Measurements from ENCODE around the gene EPN2. TPM values are rescaled to one million over a fixed set of nuclear protein-coding genes. Genes with fewer than 3 reads are reported as not detected.

Gene EPN2
- total and polyA plus RNA-seq, 2 experiments from 2014 or later = 19.0 to 35.9 TPM

- H3K36me3 ChIP-seq (replicated peaks; ENCODE audit: insufficient read depth, low read depth) = no peaks in the 10 kb centered on the region
Measured at GRCh38 chr17:19313746-19314651, 76.8 kb downstream of the EPN2 start.

GRCh38 chr17:19315104-19315503 lies 77.9 kb downstream of the EPN2 start:
- H3K36me3 ChIP-seq (replicated peaks; ENCODE audit: insufficient read depth, low read depth) = no peaks in the 10 kb centered on the region
- H4K20me1 ChIP-seq (ENCODE audit: insufficient read depth, poor library complexity, severe bottlenecking) = no peaks in the 10 kb centered on the region
- H3K79me2 ChIP-seq = no peaks in the 10 kb centered on the region
- no peak overlapping the region for H3K4me2 ChIP-seq
- H3K27me3 ChIP-seq = no peaks in the 10 kb centered on the region
- no peak overlapping the region for H3K27ac ChIP-seq
- WGBS (ENCODE audit: low lambda C conversion rate, missing lambda C conversion rate) = 98% methylated on average over 4 of the region's 4 CpGs
- H2AFZ ChIP-seq = no peak overlapping the region
- no peak for DNase-seq (ENCODE audit: low spot score)
- no peak overlapping the region for H3K4me3 ChIP-seq
- no peaks in the 10 kb centered on the region for H3K9me3 ChIP-seq (ENCODE audit: low read depth)
- H3K4me1 ChIP-seq (ENCODE audit: insufficient read depth) = peaks cover 5% of the 10 kb centered on the region
- TF ChIP-seq EZH2phosphoT487 (IDR thresholded peaks at IDR 0.05; ENCODE audit: low read depth, severe bottlenecking, unreplicated experiment) (no peak), EZH2 (IDR thresholded peaks at IDR 0.05; ENCODE audit: borderline replicate concordance) (no peak), CTCF (IDR thresholded peaks at IDR 0.05; ENCODE audit: poor library complexity) (no peak)
- H3K9me2 ChIP-seq (replicated peaks; ENCODE audit: insufficient read depth) = no peaks in the 10 kb centered on the region

More at GRCh38 chr17:19313746-19314651, 76.8 kb downstream of the EPN2 start:
- Histone ChIP-seq H2AFZ (no peak overlapping the region), H3K4me1 (ENCODE audit: insufficient read depth) (peaks cover 5% of the 10 kb centered on the region), H3K79me2 (no peaks in the 10 kb centered on the region), H3K9me3 (ENCODE audit: low read depth) (no peaks in the 10 kb centered on the region), H3K9me2 (replicated peaks; ENCODE audit: insufficient read depth) (no peaks in the 10 kb centered on the region), H3K27ac (no peak overlapping the region), H3K4me3 (no peak overlapping the region), H4K20me1 (ENCODE audit: insufficient read depth, poor library complexity, severe bottlenecking) (no peaks in the 10 kb centered on the region), H3K4me2 (no peak overlapping the region), H3K27me3 (no peaks in the 10 kb centered on the region)
- TF ChIP-seq EZH2phosphoT487 (IDR thresholded peaks at IDR 0.05; ENCODE audit: low read depth, severe bottlenecking, unreplicated experiment) (no peak), EZH2 (IDR thresholded peaks at IDR 0.05; ENCODE audit: borderline replicate concordance) (no peak), CTCF (IDR thresholded peaks at IDR 0.05; ENCODE audit: poor library complexity) (no peak)
- WGBS (ENCODE audit: low lambda C conversion rate, missing lambda C conversion rate) = 93% methylated on average over 12 of the region's 12 CpGs
- no peak for DNase-seq (ENCODE audit: low spot score)

- Histone ChIP-seq H3K9me2 (replicated peaks; ENCODE audit: insufficient read depth) (no peaks in the 10 kb centered on the region), H2AFZ (no peak overlapping the region), H3K4me3 (no peak overlapping the region), H3K27ac (peak overlapping the region; percentile 60), H3K79me2 (no peaks in the 10 kb centered on the region), H3K9me3 (ENCODE audit: low read depth) (no peaks in the 10 kb centered on the region), H3K27me3 (no peaks in the 10 kb centered on the region), H3K4me2 (no peak overlapping the region), H3K36me3 (replicated peaks; ENCODE audit: insufficient read depth, low read depth) (no peaks in the 10 kb centered on the region), H4K20me1 (ENCODE audit: insufficient read depth, poor library complexity, severe bottlenecking) (no peaks in the 10 kb centered on the region), H3K4me1 (ENCODE audit: insufficient read depth) (peaks cover 5% of the 10 kb centered on the region)
- TF ChIP-seq EZH2phosphoT487 (IDR thresholded peaks at IDR 0.05; ENCODE audit: low read depth, severe bottlenecking, unreplicated experiment) (no peak), EZH2 (IDR thresholded peaks at IDR 0.05; ENCODE audit: borderline replicate concordance) (no peak)
- 81% methylated on average over 3 of the region's 3 CpGs for WGBS (ENCODE audit: low lambda C conversion rate, missing lambda C conversion rate)
- DNase-seq (ENCODE audit: low spot score) = no peak
Measured at GRCh38 chr17:19316761-19317358, 79.7 kb downstream of the EPN2 start.

Data from hepatocyte (in vitro differentiated cells).